Astrocyte (in vitro differentiated cells and primary cell): Measurements from ENCODE around the gene SLCO2A1. TPM values are rescaled to one million over a fixed set of nuclear protein-coding genes. Genes with fewer than 3 reads are reported as not detected.

Source experiments
- DNase-seq: peaks from one replicate; pipeline ENCODE4 v3.0.0-alpha.2; 2010; ENCODE audit warnings: low read depth
- FAIRE-seq: peaks from 2 replicates; lab custom pipeline; 2011; peaks lifted over from hg19 to GRCh38; lab: Jason Lieb, UNC
- H2AFZ ChIP-seq: 2 replicates; pipeline ENCODE4 v1.6.0; 2012; ENCODE audit warnings: low read depth, low read length, inconsistent platforms
- H3K27ac ChIP-seq: 2 replicates; pipeline ENCODE4 v1.5.1; 2011; ENCODE audit warnings: low read depth, low read length, inconsistent platforms
- H3K27me3 ChIP-seq: 2 replicates; pipeline ENCODE4 v1.6.0; 2011; ENCODE audit warnings: low read length, inconsistent platforms; ENCODE audit not compliant: insufficient read depth
- H3K36me3 ChIP-seq: 2 replicates; pipeline ENCODE4 v1.5.1; 2011; ENCODE audit warnings: low read length, inconsistent platforms; ENCODE audit not compliant: insufficient read depth
- H3K4me1 ChIP-seq: 2 replicates; pipeline ENCODE4 v1.5.1; 2011; ENCODE audit warnings: low read length, inconsistent platforms; ENCODE audit not compliant: insufficient read depth
- H3K4me2 ChIP-seq: 2 replicates; pipeline ENCODE4 v1.6.0; 2012; ENCODE audit warnings: low read length, inconsistent platforms
- H3K4me3 ChIP-seq: 2 replicates; pipeline ENCODE4 v1.5.1; 2011; ENCODE audit warnings: low read depth, mild to moderate bottlenecking, low read length, inconsistent platforms; ENCODE audit not compliant: insufficient read depth
- H3K79me2 ChIP-seq: 2 replicates; pipeline ENCODE4 v1.6.0; 2012; ENCODE audit warnings: mild to moderate bottlenecking, low read length, inconsistent platforms; ENCODE audit not compliant: insufficient read depth
- H3K9ac ChIP-seq: 2 replicates; pipeline ENCODE4 v1.6.0; 2012; ENCODE audit warnings: mild to moderate bottlenecking, low read length, inconsistent platforms
- H3K9me3 ChIP-seq: 2 replicates; pipeline ENCODE4 v1.5.1; 2012; ENCODE audit warnings: low read depth, mild to moderate bottlenecking, low read length, inconsistent platforms; ENCODE audit not compliant: insufficient read depth
- H4K20me1 ChIP-seq: 2 replicates; pipeline ENCODE4 v1.6.0; 2012; ENCODE audit warnings: low read length, inconsistent platforms; ENCODE audit not compliant: insufficient read depth
- H3K27ac Mint-ChIP-seq: one replicate; pipeline ENCODE4 v1.8.0; 2021; ENCODE audit warnings: mild to moderate bottlenecking, mixed read lengths; ENCODE audit not compliant: unreplicated experiment
- H3K27me3 Mint-ChIP-seq: one replicate; pipeline ENCODE4 v1.8.0; 2021; ENCODE audit warnings: low read depth, mixed read lengths; ENCODE audit not compliant: unreplicated experiment
- H3K36me3 Mint-ChIP-seq: one replicate; pipeline ENCODE4 v1.8.0; 2021; ENCODE audit warnings: low read depth, mixed read lengths; ENCODE audit not compliant: unreplicated experiment
- H3K4me1 Mint-ChIP-seq: one replicate; pipeline ENCODE4 v1.8.0; 2021; ENCODE audit warnings: low read depth, mixed read lengths; ENCODE audit not compliant: unreplicated experiment
- H3K4me3 Mint-ChIP-seq: one replicate; pipeline ENCODE4 v1.8.0; 2021; ENCODE audit warnings: mild to moderate bottlenecking, moderate library complexity, mixed read lengths; ENCODE audit not compliant: unreplicated experiment
- H3K9me3 Mint-ChIP-seq: one replicate; pipeline ENCODE4 v1.8.0; 2021; ENCODE audit warnings: mild to moderate bottlenecking, mixed read lengths; ENCODE audit not compliant: unreplicated experiment
- EZH2 ChIP-seq: IDR thresholded peaks from 2 replicates; pipeline ENCODE4 v1.6.1; 2012; ENCODE audit warnings: mild to moderate bottlenecking, low read length, inconsistent platforms; ENCODE audit not compliant: insufficient read depth
- total RNA-seq: library from RNA; stranded (reverse); gene quantifications from 2 replicates; pipeline ENCODE4 v1.2.1, GENCODE V29; 2021
- TF ChIP-seq, protein P1 (sequence below): IDR thresholded peaks from 2 replicates; pipeline ENCODE4 v1.5.1; 2011; ENCODE audit warnings: low read depth, mild to moderate bottlenecking, inconsistent platforms, low read length, moderate library complexity; ENCODE audit not compliant: insufficient read depth

SLCO2A1 gene
- total RNA-seq, 1 donor from 2014 or later: 2.1 TPM

DNA sequence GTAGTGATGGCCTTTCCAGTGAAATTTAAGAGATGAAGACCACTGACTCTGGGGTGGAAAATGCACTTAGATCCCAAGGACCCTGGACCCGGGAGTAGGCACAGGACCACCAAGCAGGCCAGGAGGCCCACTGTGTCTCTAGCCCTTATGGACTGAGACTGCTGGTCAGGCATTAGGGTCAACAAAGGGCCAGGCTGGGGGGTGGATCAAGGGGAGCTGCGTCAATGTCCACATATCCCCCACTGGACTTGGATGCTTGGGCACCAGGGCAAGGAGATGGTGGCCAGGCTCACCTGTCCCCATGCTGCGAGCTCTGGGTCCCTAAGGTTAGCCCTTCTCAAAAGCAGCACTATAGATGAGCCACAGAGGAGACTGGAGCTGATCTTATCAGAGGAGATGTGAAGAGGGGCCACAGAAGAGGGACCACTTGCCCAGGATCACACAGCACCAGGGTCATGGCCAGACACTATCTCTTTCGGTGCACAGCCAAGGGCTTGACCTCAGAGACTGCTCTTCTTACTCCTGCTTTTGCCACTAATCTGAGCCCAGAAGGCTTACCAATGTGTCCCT lies 148.8 kb downstream of the SLCO2A1 start:
- no peaks in the 10 kb centered on the region for H3K4me1 Mint-ChIP-seq
- no peak overlapping the region for H3K27ac ChIP-seq
- peaks cover 5% of the 10 kb centered on the region for H3K9me3 Mint-ChIP-seq
- H3K4me3 Mint-ChIP-seq: no peak overlapping the region
- H3K4me2 ChIP-seq: no peak overlapping the region
- H3K36me3 Mint-ChIP-seq: peaks cover 28% of the 10 kb centered on the region
- peaks cover 3% of the 10 kb centered on the region for H3K27me3 ChIP-seq
- H3K9ac ChIP-seq: no peak overlapping the region
- no peak for FAIRE-seq
- H3K27me3 Mint-ChIP-seq: peaks cover 1% of the 10 kb centered on the region
- DNase-seq: no peak
- H4K20me1 ChIP-seq: no peaks in the 10 kb centered on the region
- no peak overlapping the region for H2AFZ ChIP-seq
- H3K36me3 ChIP-seq: no peaks in the 10 kb centered on the region
- TF ChIP-seq EZH2: no peak
- TF ChIP-seq, protein P1, sequence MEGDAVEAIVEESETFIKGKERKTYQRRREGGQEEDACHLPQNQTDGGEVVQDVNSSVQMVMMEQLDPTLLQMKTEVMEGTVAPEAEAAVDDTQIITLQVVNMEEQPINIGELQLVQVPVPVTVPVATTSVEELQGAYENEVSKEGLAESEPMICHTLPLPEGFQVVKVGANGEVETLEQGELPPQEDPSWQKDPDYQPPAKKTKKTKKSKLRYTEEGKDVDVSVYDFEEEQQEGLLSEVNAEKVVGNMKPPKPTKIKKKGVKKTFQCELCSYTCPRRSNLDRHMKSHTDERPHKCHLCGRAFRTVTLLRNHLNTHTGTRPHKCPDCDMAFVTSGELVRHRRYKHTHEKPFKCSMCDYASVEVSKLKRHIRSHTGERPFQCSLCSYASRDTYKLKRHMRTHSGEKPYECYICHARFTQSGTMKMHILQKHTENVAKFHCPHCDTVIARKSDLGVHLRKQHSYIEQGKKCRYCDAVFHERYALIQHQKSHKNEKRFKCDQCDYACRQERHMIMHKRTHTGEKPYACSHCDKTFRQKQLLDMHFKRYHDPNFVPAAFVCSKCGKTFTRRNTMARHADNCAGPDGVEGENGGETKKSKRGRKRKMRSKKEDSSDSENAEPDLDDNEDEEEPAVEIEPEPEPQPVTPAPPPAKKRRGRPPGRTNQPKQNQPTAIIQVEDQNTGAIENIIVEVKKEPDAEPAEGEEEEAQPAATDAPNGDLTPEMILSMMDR: no peak
- no peaks in the 10 kb centered on the region for H3K79me2 ChIP-seq
- H3K4me3 ChIP-seq: no peak overlapping the region
- no peak overlapping the region for H3K27ac Mint-ChIP-seq
- no peaks in the 10 kb centered on the region for H3K9me3 ChIP-seq
- no peaks in the 10 kb centered on the region for H3K4me1 ChIP-seq

DNA sequence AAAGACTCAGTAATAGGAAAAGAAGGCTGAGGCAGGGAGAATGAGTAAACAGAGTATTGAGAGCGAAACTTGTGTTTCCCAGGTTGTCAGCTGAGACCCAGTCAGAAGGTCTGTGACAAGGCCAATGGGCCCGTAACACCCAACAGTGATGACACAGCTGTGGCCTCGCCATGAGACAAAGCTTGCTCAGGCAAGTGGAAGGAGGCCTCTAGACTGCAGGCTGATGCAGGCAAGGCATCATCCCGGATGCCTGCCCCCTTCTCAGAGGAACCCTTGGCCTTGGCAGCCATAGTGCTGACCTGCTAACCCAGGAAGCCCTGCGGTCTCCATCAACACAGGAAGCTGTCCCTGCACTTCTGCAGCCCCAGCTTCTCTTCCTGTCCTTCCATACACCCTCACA lies 149.4 kb downstream of the SLCO2A1 start:
- Mint-ChIP-seq H3K9me3 (peaks cover 3% of the 10 kb centered on the region), H3K36me3 (peaks cover 26% of the 10 kb centered on the region), H3K27ac (no peak overlapping the region), H3K4me3 (no peak overlapping the region), H3K4me1 (no peaks in the 10 kb centered on the region), H3K27me3 (peaks cover 1% of the 10 kb centered on the region)
- Histone ChIP-seq H3K4me3 (no peak overlapping the region), H3K36me3 (no peaks in the 10 kb centered on the region), H4K20me1 (no peaks in the 10 kb centered on the region), H3K4me2 (no peak overlapping the region), H3K9ac (no peak overlapping the region), H3K27ac (no peak overlapping the region), H3K79me2 (no peaks in the 10 kb centered on the region), H2AFZ (no peak overlapping the region), H3K9me3 (no peaks in the 10 kb centered on the region), H3K4me1 (no peaks in the 10 kb centered on the region), H3K27me3 (peaks cover 3% of the 10 kb centered on the region)
- FAIRE-seq (no peak), DNase-seq (no peak)
- no peak for TF ChIP-seq EZH2
- TF ChIP-seq, protein P1: no peak

DNA sequence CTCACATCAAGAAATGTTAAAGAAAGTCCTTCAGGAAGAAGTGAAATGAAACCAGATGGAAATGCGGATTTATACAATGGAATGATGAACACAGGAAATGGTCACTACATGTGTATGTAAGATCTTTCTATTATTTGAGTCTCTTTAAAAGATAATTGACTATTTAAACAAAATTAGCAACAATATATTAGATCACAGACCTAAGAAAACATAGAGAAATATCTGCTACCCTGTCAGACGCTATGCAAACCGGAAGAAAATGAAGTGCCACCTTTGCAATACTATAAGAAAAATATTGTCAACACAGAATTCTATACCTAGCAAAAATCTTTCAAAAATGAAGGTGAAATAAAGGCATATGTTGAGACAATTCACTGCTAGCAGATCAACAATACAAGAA lies 151.2 kb downstream of the SLCO2A1 start:
- H2AFZ ChIP-seq: no peak overlapping the region
- no peak overlapping the region for H3K27ac Mint-ChIP-seq
- H3K27me3 Mint-ChIP-seq: no peaks in the 10 kb centered on the region
- no peaks in the 10 kb centered on the region for H3K4me1 ChIP-seq
- H4K20me1 ChIP-seq: no peaks in the 10 kb centered on the region
- H3K27ac ChIP-seq: no peak overlapping the region
- no peaks in the 10 kb centered on the region for H3K9me3 Mint-ChIP-seq
- no peaks in the 10 kb centered on the region for H3K36me3 ChIP-seq
- TF ChIP-seq, protein P1: no peak
- no peak for TF ChIP-seq EZH2
- H3K4me3 Mint-ChIP-seq: no peak overlapping the region
- no peak for FAIRE-seq
- no peak for DNase-seq
- H3K79me2 ChIP-seq: no peaks in the 10 kb centered on the region
- H3K36me3 Mint-ChIP-seq: peaks cover 19% of the 10 kb centered on the region
- no peaks in the 10 kb centered on the region for H3K9me3 ChIP-seq
- H3K4me2 ChIP-seq: no peak overlapping the region
- H3K4me3 ChIP-seq: no peak overlapping the region
- peaks cover 3% of the 10 kb centered on the region for H3K27me3 ChIP-seq
- peaks cover 11% of the 10 kb centered on the region for H3K4me1 Mint-ChIP-seq
- H3K9ac ChIP-seq: no peak overlapping the region
